GM12865 (cell line): ENCODE measurements around the gene PHF14.

Experiments used
- DNase-seq: peaks from one replicate; pipeline ENCODE4 v3.0.0; 2010; ENCODE audit warnings: low read depth
- H3K4me3 ChIP-seq: 2 replicates; pipeline ENCODE4 v1.5.1; 2011; ENCODE audit warnings: mild to moderate bottlenecking, low read depth, low read length, control low read depth
- TF ChIP-seq, protein P1 (sequence below): IDR thresholded peaks from 2 replicates; pipeline ENCODE4 v1.5.1; 2011; ENCODE audit warnings: low read length, control low read depth, low read depth, inconsistent platforms; ENCODE audit not compliant: insufficient read depth; ENCODE audit errors: missing control alignments

PHF14 gene

DNA sequence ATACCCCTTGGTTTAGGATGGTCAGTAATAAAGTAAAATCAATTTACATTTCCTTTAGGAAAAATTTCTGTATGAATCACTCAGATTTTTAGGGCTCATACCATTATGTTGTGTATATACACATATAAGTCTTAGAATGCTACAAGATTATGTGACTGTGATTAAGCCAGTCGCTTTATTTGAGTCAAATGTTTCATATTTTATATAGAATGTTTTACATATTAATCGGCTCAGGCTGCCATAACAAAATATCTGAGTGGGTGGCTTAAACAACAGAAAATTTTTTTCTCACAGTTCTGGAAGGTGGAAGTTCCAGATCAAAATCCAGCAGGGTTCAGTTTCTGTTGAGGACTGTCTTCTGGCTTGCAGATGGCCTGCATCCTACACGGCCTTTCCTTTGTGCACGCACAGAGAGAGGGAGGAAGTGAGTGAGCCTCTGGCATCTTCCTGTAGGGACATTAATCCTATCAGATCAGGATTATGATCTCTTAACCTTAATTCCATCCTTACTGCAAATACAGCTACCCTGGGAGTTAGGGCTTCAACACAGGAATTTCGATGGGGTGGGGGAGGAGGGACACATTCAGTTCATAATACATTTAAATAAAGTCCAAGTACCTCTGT, 198.0 kb downstream of the PHF14 start:
- TF ChIP-seq, protein P1, sequence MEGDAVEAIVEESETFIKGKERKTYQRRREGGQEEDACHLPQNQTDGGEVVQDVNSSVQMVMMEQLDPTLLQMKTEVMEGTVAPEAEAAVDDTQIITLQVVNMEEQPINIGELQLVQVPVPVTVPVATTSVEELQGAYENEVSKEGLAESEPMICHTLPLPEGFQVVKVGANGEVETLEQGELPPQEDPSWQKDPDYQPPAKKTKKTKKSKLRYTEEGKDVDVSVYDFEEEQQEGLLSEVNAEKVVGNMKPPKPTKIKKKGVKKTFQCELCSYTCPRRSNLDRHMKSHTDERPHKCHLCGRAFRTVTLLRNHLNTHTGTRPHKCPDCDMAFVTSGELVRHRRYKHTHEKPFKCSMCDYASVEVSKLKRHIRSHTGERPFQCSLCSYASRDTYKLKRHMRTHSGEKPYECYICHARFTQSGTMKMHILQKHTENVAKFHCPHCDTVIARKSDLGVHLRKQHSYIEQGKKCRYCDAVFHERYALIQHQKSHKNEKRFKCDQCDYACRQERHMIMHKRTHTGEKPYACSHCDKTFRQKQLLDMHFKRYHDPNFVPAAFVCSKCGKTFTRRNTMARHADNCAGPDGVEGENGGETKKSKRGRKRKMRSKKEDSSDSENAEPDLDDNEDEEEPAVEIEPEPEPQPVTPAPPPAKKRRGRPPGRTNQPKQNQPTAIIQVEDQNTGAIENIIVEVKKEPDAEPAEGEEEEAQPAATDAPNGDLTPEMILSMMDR, result no peak
- H3K4me3 ChIP-seq, result no peak overlapping the region
- DNase-seq, result no peak

DNA sequence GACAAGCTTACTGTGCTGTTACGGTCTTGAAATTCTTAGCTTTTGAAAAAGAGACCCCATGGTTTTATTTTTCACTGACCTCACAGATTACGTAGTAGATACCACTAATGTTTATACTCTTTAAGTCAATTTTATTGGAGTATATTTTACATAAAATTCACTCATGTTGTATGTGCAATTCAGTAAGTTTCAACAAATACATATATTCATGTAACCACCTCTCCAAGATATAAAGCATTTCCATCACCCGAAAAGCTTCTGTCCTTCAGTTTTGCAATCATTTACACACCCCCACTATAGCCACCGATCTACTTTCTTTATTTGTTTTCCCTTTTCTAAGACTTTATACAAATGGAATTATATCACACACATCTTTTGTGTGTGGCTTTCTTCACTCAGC, 199.2 kb downstream of the PHF14 start:
- no peak for DNase-seq
- TF ChIP-seq, protein P1, result no peak
- H3K4me3 ChIP-seq, result no peak overlapping the region

DNA sequence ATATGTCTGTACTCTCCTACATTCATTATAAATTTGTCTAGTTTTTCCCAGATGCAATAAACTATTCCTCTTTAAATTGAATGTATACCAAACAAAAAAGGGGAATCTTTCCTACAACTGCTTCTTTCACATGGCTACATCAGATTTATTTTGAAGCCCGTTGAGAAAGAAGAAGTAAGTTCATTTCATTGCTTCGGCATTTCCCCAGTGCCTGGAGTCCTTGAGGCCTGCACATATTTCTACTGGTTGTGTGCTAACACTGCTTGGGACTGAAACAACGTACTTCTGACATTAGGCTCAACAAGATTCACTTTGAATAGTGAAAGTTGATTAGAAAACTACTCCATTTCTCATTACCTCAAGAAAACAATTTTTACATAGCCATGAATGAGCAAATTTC, 201.7 kb downstream of the PHF14 start:
- TF ChIP-seq, protein P1, result no peak
- no peak overlapping the region for H3K4me3 ChIP-seq
- DNase-seq, result no peak

DNA sequence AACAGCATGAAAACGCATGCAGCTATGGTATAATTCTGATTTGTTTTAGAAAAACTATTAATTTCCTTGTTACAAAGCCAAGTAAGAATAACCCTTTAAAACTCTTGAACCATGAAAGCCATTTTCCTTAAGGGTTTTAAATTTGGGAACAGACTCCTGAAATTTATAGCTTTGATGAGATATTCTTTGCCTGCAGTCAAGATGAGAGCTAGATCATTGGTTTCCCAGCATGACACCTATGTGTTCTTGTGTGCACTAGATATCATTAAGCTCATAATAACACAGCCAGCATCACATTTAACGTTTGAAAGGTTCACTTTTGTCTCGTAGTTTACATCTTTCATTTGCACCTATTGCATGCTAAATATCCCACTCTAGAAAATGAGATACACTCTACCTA, 202.2 kb downstream of the PHF14 start:
- no peak overlapping the region for H3K4me3 ChIP-seq
- TF ChIP-seq, protein P1, result no peak
- no peak for DNase-seq

DNA sequence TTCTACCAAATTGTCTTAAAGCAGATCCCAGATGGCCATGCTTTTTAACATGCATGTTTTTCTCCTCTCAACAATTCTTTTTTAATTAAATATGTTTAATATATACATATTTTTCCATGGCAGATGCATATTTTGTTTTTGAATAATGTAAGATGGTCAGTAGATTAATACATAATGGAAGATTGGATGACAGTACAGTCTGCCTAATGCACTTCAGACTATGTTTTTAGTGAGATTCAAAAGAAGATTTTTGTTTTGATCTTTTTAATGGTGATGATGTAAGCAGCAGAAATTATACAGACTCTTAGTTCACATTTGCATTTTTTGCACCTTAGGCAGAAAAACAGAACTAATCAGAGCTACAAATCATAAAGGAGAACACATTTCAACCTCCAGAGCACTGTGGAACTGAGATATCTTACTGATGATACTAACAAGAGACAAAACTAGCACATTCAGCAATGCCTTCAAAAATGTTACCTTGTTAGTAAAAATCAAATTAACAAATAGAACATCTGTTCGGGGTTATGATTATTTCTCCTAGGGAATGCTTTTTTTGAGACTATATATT, 203.4 kb downstream of the PHF14 start:
- no peak for DNase-seq
- H3K4me3 ChIP-seq, result no peak overlapping the region
- TF ChIP-seq, protein P1, result no peak

DNA sequence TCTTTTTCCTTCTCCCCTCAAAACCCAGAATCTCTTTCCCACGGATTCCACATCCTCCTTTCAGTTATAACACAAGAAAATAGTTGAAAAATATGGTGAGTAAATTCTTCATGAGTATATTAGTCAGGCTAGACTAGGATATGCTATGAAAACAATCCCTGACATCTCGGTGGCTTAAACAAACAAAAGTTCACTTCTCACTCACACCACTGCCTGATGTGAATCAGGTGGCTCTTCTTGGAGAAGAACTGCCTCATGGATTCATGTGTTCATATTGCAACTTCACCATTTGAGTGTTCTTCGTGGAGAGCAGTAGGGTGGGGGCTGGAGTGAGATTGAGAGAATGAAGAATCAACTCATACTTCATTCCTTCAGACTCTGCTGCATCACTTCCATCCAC, 204.1 kb downstream of the PHF14 start:
- TF ChIP-seq, protein P1, result no peak
- no peak for DNase-seq
- no peak overlapping the region for H3K4me3 ChIP-seq

DNA sequence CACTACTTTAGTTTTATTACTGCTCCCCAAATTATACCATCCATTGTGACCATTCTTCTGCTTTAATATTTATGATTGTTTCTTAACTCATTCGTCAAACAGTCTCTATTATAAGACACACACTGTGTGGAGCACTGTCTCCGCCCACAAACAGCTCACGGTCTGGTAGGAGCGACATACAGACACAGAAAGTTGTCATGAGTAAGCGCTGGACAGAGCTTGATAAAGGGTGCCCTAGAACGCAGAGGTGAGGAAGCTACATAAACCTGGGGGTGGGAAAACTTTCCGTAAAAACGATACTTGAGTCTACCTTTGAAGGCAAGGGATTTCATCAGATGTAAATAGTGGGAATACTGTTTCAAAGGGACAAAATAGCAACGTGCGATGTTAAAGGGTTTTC, 207.9 kb downstream of the PHF14 start:
- DNase-seq, result no peak
- TF ChIP-seq, protein P1, result no peak
- no peak overlapping the region for H3K4me3 ChIP-seq
